HG02938 (cell line): ENCODE results near the gene MDH1B.
"Not testable (repeated sequence)": the region's sequence is repeated elsewhere in the genome, so short reads cannot be mapped to it uniquely, and the experiment has no call there.

ENCODE experiments used
- ATAC-seq: cut with Tn5 transposase; IDR thresholded peaks from one replicate; pipeline ENCODE4 v1.9.1; 2021; ENCODE audit warnings: mild to moderate bottlenecking, moderate library complexity; ENCODE audit not compliant: unreplicated experiment

The MDH1B gene

DNA sequence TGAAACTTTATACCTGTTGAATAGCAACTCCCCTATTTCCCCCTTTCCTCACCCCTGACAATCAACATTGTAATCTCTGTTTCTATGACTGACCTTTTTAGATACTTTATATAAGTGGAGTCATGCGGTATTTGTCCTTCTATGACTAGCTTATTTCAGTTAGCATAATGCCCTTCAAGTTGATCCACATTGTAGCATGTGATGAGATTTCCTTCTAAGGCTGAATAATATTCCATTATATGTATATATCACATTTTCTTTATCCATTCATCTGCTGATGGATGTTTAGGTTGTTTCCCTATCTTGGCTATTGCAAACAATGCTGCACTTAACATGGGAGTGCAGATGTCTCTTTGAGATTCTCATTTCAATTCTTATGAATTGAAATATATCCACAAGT is 9.7 kb upstream of the MDH1B start:
- no peak for ATAC-seq

DNA sequence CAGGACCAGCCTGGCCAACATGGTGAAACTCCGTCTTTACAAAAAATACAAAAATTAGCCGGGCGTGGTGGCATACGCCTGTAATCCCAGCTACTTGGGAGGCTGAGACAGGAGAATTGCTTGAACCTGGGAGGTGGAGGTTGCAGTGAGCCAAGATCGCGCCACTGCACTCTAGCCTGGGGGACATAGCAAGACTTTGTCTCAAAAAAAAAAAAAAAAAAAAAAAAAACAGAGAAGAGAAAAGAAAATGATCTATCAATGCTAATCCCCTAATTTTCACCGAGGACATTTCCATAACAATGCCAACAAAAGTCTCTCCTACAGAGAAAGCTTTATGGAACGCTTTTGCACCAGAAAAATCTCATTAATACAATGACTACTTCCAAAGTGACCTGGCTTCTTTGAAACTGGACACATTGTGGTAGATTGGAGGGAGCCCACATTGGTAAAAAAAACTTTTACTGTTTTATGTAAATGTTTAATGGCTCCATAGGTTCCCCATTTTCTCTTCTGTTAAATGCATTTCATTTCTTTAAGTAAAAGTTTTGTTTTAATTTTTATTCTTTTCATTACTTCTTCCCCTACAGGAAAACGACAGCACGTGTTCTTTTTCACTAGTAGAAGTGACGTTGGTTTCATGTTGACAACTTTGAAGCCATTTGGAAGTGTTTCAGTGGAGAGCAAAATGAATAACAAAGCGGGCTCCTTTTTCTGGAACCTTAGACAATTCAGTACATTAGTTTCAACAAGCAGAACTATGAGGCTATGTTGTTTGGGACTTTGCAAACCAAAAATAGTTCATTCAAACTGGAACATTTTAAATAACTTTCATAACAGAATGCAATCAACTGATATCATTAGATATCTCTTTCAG is 1.2 kb upstream of the MDH1B start:
- ATAC-seq: no peak

DNA sequence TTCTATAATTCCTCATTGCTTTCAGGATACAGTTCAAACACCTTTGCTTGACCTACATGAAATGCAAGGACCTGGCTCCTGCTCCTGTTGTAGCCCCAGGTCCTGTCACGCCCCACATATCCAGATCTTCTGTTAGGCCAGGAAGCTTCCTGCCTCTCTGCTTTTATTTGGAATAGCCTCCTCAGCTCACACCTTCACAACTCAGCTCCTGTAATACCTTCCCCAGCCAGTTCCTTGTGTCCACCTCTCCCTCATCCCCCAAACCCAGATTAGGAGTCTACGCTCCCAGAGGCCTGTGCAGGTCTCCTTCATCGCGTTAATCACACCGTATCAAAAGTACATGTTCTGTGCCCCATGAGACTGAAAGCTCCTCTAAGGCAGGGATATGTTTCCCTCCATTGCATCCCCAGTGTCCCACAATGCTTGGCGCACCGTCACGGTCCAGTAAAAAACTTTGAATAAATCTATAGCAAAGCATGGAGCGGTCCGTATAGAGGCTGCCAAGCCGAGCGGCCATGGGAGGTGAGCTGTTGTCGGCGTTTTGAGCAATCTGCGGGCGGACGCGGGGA is 371 bp downstream of the MDH1B start:
- ATAC-seq: peak; percentile 10

DNA sequence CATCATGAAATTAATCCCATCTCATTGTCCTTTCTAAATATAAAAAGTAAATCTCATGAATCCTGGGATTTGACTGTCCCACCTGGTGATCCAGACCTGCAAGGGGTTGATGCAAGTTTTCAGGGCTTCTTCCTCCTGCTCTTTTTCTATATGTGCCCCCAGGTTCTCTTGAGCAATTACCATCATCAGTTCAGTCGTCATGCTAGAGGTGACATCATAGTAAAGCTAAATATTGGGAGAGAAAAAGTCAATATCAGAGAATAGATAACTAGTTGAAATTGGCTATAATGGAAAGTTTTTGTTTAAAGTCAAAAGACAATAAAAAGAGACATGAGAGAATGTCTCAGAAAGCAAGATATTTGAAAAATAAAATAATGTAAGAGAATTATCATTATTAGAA is 8.3 kb downstream of the MDH1B start:
- no peak for ATAC-seq

DNA sequence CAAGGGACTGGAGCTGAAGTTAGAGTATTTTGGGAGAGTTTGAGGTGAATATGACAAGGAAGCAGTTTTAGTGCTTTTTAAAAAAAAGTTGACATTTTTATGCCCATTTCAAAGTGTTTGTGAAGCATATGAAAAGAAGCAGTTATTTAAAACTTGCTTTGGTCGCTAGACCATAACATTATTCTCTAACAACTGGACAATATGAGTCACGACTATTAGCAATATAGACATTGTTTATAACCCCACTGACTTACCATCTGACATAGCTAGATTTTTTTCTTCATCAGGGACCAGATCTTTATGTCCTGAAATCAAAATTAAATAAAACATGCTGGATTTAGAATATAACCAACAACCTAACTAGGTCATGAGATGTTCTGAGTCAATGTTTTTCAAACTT is 24.3 kb downstream of the MDH1B start:
- no peak for ATAC-seq

DNA sequence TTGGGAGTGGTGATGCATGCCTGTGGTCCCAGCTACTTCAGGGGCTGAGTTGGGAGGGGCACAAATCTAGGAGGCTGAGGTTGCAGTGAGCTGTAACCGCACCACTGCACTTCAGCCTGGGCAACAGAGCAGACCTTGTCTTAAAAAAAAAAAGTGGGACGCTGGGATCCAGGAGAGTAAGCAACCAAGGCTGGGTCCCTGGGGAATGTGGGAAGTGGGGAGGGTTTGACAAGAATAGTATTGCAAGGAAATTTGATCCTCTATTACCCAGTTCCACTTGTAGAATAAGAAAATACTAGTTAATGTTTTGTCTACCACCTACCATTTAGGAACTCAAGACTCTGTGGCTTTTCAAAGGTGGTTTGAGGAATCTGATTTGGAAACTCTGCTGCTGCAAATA is 25.9 kb downstream of the MDH1B start:
- ATAC-seq: no peak

DNA sequence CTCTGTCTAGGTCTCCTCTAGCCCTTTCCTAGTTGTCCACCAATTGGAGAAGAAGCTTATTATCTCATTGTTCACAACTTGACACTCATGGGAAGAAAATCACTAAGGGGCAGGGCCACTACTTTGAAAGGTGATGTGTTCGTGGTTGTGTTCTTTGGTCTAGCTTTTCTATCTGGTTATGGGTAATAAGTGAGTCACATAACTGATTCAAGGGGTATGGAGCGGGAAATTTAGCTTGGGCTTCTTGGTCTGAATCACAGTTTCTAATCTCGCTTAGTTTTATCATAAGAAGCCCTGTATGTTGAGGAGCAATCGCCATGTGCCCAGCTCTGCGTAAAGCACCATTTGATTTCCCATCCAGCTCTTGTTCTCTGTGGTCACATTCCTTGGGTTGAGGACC is 28.2 kb downstream of the MDH1B start:
- no peak for ATAC-seq

DNA sequence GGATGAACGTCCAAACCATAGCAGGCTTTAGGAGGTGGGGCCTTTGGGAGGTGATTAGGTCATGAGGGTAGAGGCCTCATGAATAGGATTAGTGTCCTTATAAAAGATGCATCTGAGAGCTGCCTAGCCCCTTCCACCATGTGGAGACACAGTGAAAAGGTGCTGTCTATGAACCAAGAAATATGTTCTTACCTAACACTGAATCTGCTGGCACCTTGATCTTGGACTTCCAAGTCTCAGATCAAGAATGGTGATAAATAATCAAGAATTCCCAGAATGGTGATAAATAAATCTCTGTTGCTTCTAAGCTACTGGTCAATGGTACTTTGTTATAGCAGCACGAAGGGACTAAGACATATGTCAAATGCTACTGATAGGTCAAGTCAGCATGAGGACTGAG is 31.8 kb downstream of the MDH1B start:
- ATAC-seq: no peak

DNA sequence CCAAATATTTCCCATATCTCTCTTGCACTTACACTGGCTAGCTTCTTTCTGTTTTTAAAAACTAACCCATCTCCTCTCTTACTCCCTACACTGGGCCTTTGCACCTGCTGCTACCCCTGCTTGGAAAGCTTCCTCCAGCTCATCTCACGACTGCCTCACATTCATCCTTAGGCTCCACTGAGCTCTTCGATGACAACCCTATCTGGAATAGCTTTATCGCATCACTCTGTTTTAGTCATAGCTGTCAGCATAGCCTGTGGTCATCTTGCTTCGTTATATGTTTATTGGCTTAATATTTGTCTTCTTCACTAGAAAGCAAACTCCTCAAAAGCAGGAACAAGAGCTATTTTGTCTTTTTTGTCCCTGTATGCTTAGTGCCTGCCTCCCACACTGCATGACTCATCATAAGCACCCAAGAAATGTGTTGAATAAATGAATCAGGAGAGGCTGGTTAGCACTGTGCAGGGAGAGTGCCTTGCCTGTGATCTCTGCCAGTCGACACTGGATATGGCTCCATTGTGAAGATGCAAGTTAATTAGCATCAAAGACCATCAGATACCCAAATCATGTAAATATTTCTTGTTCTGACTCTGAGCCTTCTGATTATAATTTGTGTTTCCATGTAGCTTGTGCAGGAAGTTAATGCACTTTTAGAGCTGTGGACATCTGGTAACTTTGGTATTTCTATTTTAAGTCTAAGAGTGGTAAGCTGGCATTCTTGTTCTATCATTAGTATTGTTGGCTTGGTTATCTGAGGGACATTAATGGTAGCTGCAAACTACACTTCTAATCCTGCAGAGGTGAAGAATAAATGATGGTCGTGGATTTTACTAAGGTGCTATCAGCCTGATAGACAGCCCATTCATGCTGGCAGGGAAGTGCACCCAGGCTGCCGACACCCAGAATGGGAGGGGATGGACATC is 36.6 kb downstream of the MDH1B start:
- ATAC-seq: no peak

DNA sequence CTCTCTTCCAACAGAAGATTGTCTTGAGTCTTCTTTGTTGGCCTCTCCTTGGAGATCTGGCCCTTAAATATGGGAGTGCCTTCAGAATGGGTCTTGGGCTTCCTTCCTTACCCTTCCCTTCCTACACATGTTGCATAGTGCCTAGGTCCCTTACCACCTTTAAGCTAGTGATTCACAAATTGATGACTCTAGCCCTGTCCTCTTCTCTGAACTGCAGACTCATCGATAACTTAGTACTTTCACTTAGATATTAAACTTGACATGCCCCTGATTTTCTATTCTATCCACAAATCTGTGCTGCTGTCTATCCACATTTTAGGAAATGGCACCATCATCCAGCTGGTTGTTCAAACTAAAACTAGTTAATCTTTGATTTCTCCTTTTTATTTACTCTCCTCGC is 37.8 kb downstream of the MDH1B start:
- no peak for ATAC-seq

DNA sequence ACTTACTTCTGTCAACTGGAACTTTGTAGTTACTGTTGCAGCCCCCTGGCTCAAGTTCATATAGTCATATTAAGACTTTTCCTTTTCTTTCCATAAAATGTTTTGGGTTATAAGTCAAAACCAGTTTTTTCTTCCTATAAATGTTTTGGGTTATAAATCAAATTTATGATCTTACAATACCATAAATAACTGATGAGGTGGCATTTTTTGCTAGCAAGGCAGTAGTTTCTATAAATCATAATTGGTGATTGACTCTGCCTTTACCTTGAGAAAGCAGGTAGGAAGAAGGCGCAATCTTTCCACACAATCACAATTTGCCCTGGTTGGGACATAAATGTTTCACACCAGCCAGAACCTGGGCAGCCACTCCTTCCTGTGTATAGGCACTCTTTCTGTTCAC is 41.8 kb downstream of the MDH1B start:
- ATAC-seq: no peak

DNA sequence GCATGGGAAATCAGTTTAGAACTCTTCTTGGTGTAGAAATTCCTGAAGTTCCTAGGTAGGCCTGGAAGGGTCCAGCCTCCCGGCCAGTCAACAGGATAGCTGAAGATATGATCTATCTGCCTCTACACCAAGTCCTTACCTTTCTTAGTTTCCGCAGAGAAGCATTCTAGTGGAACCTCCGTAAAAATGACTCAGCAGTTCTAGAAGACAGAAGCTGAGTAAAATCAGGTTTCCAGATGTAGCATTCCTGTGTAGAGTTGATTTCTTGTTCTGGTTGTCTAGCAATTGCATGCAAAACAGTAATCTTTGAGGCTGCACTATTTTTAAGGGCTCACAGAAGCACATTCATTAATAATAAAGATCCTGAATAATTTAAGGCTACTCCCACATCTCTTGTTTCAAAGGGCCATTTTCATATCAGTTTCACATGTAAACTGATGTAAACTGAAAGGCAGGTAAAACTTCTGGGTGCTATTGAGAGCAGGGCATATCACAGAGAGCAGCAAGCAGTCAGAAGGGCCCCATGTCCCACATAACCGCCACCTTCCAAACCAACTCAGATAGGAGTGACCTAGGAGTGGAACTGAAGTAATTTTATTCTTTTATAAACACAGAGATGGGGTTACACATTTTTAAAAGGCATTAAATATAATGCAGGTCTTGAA is 43.7 kb downstream of the MDH1B start:
- ATAC-seq: peak; percentile 89

DNA sequence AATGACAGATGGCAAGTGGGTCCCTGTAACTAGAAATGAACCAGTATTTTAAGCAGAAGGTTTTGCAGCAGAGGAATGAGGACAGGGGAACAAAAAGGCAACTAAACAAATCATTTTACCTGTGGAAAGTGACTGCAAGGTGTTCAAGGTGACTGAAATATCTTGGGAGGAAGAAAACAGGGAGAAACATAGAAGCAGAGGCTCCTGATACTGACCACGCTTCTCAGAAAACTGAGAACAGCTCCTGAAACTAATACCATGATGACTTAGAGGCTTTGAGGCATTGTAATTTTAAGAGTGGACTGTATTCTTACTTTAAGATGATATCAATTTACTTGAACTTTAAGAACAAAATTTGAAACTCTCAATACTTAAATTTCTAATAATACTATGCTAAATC is 46.8 kb downstream of the MDH1B start, which contains the start of gene DYTN:
TSS of gene DYTN (minus strand) at position 101 of the 400 bp plus-strand sequence. CDS start 117 bp downstream, outside the sequence.
- ATAC-seq: no peak

DNA sequence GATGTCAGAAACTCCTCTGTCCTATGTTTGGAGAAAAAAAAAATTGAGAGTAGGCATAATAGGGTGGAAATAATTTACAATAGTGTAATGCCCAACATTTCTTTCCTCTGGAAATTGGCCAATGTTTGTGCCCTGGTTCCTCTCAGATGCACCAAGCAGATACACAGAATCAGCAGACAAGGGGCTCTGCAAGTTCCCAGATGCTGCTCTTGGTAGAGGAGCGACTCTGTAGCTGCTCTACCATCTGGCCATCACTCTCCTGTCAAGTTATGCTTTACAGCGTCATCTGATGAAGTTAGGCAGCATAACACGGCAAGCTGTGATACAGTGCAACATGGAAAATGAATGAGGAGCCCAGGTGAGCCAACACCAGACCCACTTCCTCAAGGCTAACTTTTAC is 48.5 kb downstream of the MDH1B start:
- ATAC-seq: no peak

DNA sequence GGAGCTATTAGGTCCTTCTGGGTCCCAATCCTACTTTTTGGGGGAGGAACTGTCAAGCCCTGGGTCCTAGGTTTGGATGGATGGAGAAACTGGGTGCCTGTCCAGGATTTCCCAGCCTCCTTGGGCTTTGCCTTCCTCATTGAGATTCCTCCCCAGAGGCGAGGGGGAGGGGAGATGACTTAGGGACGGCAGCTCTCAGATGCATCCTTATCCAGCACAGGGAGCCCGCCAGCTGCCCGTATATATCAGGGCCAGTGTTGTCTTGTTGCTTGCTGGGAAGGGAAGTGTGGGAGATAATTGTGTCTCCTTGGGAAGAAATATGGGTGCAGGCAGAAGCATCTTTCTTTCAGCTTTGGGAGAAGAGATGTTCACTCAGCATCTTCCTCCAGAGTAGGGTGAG is 49.9 kb downstream of the MDH1B start:
- ATAC-seq: not testable (repeated sequence)

DNA sequence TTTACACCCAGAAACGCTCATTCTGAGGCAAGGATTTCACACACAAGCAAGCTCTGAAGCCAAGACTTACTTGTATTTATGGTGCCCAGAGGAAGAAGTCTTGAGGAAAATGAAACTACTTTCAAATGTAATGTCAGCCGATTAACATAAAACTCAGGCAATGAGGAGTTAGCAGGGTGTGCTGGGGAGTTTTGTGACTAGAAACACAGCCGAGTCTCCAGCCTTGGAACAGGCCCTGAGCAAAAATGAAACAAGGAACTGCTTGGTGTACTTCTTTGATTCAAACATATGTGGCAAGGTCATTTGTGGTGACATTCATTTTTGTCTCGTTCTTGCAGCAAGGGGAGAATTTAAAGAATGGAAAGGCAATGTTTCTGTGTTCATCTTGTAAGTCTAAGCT is 51.4 kb downstream of the MDH1B start:
- no peak for ATAC-seq

DNA sequence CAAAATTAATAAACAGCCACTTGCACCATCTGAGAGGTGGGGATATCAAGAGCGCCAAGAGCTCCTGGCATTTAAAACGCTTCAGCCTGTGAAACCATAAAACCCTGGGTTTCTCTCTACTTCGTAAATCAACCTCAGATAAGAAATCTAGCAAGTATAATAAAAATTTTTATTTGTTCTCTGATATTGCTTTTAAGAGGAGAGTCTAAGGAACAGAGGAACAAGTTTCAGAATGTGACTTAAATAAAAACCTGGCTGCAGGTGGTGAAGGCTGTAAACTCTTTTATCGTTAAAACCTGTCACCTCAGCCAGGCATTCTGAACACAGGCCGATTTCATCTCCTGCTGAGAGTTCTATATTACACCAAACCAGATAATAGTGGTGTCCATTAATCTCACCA is 56.8 kb downstream of the MDH1B start:
- ATAC-seq: no peak

DNA sequence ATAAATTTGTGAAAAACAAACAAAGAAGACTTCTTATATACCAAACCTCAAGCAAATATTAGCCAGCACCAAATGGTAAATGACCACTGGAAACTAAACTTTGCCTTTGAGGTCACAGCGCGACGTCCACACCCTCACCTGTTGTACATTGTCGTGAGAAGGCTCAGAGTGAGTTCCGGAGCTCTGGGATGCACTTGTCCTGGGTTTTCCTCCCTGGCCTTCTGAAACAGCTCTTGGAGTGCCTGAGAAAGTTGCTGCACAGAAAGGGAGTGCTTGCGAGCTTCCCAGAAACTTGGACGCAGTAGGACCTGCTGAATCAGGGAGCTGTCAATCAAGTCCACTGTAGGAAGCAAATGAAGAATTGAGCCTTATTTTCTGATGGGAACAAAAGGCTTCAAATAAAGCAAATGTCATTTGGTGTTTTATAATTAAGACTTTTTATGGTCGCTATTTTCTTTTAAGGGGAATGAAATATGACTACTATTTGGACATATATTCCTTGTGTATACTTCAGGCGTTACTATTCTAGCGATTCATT is 57.9 kb downstream of the MDH1B start:
- no peak for ATAC-seq

DNA sequence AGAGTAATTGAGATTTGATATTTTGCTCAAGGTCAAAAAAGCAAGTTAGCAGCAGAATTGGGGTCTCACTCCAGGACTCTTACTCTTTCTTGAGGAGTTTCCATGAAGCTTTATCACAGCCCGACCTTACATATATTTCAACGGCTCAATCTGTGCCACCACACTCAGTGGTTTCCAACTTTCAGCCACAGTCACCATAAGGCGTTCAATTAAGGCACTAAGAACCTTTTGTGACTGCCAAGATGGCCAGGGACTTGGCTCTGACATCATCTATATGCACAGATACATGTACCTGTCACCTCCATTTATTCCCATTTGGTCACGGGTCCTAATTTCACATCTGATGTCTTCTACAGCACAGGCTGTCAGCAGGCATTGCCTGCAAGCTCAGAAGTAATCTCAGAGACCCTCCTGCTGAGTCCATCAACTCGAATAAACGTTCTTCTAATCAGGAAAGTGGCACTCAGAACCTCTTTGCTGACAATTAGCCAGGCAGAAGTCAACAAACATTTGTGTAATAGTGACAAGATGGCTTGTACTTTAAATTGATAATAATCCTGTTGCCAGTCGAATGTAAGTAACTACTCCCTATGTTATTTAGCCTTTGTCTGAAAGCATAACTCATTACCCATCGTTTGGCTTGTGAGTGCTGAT is 63.0 kb downstream of the MDH1B start:
- ATAC-seq: no peak

DNA sequence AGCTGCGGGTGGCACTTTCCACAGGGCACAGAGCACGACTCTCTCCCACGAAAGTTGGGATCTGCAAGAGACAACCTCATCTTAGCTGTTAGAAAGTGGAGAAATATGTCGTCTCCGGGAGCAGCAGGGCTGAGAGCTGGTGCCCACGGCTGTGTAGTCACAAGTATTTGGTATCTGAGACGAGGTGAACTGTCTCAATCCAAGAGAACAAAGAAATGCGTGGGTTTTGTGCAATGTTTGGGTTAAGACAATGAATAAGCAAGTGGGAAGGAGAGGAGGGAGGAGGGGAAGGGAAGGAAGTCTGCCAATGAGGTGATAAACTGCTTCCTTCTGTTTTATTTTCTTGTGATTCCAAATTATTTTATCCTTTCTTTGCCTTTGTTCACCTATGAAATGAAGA is 65.0 kb downstream of the MDH1B start:
- no peak for ATAC-seq
